ENCODE measurements around the gene APBB2.
A peak's percentile ranks its signal among the peaks of the same experiment; 100 is the strongest.

APBB2 gene

GRCh38 chr4:40990236-40990898 is 224.0 kb downstream of the APBB2 start:
- TF ChIP-seq, protein P1, sequence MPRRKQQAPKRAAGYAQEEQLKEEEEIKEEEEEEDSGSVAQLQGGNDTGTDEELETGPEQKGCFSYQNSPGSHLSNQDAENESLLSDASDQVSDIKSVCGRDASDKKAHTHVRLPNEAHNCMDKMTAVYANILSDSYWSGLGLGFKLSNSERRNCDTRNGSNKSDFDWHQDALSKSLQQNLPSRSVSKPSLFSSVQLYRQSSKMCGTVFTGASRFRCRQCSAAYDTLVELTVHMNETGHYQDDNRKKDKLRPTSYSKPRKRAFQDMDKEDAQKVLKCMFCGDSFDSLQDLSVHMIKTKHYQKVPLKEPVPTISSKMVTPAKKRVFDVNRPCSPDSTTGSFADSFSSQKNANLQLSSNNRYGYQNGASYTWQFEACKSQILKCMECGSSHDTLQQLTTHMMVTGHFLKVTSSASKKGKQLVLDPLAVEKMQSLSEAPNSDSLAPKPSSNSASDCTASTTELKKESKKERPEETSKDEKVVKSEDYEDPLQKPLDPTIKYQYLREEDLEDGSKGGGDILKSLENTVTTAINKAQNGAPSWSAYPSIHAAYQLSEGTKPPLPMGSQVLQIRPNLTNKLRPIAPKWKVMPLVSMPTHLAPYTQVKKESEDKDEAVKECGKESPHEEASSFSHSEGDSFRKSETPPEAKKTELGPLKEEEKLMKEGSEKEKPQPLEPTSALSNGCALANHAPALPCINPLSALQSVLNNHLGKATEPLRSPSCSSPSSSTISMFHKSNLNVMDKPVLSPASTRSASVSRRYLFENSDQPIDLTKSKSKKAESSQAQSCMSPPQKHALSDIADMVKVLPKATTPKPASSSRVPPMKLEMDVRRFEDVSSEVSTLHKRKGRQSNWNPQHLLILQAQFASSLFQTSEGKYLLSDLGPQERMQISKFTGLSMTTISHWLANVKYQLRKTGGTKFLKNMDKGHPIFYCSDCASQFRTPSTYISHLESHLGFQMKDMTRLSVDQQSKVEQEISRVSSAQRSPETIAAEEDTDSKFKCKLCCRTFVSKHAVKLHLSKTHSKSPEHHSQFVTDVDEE (CRISPR knock-in tag; IDR thresholded peaks at IDR 0.05): no peak
- TF ChIP-seq ZFP3 (CRISPR knock-in tag; IDR thresholded peaks at IDR 0.05): no peak
- TF ChIP-seq ISL1 (CRISPR knock-in tag; IDR thresholded peaks at IDR 0.05): 0 out of 2 replicates have a peak, but pooled peaks have one; percentile 10
- ATAC-seq: peak; percentile 89

- no peak for ATAC-seq
- TF ChIP-seq, protein P2, sequence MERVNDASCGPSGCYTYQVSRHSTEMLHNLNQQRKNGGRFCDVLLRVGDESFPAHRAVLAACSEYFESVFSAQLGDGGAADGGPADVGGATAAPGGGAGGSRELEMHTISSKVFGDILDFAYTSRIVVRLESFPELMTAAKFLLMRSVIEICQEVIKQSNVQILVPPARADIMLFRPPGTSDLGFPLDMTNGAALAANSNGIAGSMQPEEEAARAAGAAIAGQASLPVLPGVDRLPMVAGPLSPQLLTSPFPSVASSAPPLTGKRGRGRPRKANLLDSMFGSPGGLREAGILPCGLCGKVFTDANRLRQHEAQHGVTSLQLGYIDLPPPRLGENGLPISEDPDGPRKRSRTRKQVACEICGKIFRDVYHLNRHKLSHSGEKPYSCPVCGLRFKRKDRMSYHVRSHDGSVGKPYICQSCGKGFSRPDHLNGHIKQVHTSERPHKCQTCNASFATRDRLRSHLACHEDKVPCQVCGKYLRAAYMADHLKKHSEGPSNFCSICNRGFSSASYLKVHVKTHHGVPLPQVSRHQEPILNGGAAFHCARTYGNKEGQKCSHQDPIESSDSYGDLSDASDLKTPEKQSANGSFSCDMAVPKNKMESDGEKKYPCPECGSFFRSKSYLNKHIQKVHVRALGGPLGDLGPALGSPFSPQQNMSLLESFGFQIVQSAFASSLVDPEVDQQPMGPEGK (CRISPR knock-in tag; IDR thresholded peaks at IDR 0.05; ENCODE audit: borderline replicate concordance): no peak
Observed at GRCh38 chr4:40987151-40987550, 227.2 kb downstream of the APBB2 start.

DNA sequence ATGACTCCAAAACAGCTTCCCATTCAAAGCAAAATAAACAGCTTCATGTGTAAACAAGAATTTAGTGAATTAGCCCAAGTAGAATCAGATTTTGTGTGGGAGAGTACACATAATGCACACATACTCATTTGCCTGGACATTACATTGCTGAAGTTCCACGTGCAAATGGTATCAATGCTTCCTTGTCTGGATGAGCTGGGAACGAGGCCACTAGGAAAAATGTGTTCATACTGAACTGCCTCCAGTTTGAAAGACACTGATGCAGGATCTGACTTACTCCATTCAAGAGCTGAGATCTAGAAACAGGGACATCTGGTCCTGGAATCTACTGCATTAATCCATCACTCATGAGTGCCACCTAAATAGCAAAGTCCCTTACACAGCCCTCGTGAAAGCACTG is 228.0 kb downstream of the APBB2 start:
- TF ChIP-seq, protein P1 (CRISPR knock-in tag; IDR thresholded peaks at IDR 0.05): no peak
- TF ChIP-seq TCF4 (CRISPR knock-in tag; IDR thresholded peaks at IDR 0.05; ENCODE audit: borderline replicate concordance): no peak
- TF ChIP-seq ISL1 (CRISPR knock-in tag; IDR thresholded peaks at IDR 0.05): no peak
- no peak for ATAC-seq

DNA sequence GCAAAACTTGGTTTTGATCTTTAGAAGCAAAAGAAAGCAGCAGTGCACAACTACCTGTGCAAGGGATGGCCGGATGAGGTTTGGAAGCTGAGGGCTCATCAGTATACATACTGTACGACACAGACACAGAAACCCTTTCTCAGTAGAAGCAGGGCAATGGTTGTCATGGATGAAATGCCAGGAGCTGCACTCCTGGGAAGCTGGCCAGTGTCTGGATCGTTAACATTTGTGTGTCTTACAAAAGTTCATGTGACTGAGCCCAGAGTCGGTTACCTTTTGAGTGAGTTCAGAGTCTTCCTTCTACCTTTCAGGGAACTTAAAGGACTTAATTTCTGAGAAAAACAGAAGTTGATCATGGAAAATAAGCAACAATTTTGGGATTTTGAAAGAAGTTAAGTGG is 230.3 kb downstream of the APBB2 start:
- ATAC-seq: peak; percentile 50
- TF ChIP-seq ZFP3 (CRISPR knock-in tag; IDR thresholded peaks at IDR 0.05) (no peak), ZNF8 (CRISPR knock-in tag; IDR thresholded peaks at IDR 0.05) (no peak), ARNTL (CRISPR knock-in tag; IDR thresholded peaks at IDR 0.05; ENCODE audit: borderline replicate concordance, low read depth) (no peak), GLIS3 (CRISPR knock-in tag; IDR thresholded peaks at IDR 0.05) (no peak), TOX (CRISPR knock-in tag; IDR thresholded peaks at IDR 0.05; ENCODE audit: borderline replicate concordance) (no peak), ZNF70 (CRISPR knock-in tag; IDR thresholded peaks at IDR 0.05) (no peak), ESRRG (CRISPR knock-in tag; IDR thresholded peaks at IDR 0.05) (no peak)

DNA sequence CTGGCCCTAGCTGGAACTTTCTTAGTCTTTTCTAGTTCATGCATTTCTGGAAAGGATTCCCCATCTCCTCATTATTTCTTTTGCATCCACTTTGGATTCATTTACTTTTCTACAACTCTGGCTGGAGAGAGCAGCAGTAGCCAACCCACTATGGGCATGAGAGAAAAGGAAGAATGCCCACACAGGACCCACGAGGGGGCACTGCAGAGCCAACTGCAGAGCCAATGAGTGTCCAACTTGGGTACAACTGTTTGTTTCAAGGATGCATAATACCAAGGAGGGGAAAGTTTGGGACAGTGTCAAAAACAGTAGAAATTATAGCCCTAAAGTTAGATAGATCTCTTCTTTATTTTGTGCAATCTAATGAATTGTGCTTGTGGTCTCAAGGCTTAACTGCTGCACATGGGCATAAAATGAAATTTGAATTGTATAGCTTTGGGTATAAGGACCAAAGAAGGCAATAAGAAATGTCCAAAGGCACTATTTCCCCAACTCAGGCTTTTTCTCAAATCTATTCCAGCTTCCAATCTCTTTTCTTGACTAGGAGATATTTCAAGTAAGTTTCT is 233.9 kb downstream of the APBB2 start:
- ATAC-seq: peak; percentile 59
- TF ChIP-seq TCF4 (CRISPR knock-in tag; IDR thresholded peaks at IDR 0.05; ENCODE audit: borderline replicate concordance) (no peak), RARB (CRISPR knock-in tag; IDR thresholded peaks at IDR 0.05) (no peak), CSRNP3 (CRISPR knock-in tag; IDR thresholded peaks at IDR 0.05) (no peak), ZNF565 (CRISPR knock-in tag; conservative IDR thresholded peaks at IDR 0.05; ENCODE audit: low read depth) (no peak), ARNTL (CRISPR knock-in tag; IDR thresholded peaks at IDR 0.05; ENCODE audit: borderline replicate concordance, low read depth) (no peak), ZFP3 (CRISPR knock-in tag; IDR thresholded peaks at IDR 0.05) (no peak), ZC3H10 (CRISPR knock-in tag; IDR thresholded peaks at IDR 0.05) (no peak), ZFP30 (CRISPR knock-in tag; IDR thresholded peaks at IDR 0.05) (no peak), GLIS3 (CRISPR knock-in tag; IDR thresholded peaks at IDR 0.05) (no peak), ZNF70 (CRISPR knock-in tag; IDR thresholded peaks at IDR 0.05) (no peak), PPARA (CRISPR knock-in tag; IDR thresholded peaks at IDR 0.05; ENCODE audit: borderline replicate concordance) (no peak), OSR1 (CRISPR knock-in tag; IDR thresholded peaks at IDR 0.05) (no peak), SNAI2 (CRISPR knock-in tag; IDR thresholded peaks at IDR 0.05) (no peak)
- TF ChIP-seq, protein P2 (CRISPR knock-in tag; IDR thresholded peaks at IDR 0.05; ENCODE audit: borderline replicate concordance): no peak
- TF ChIP-seq, protein P1 (CRISPR knock-in tag; IDR thresholded peaks at IDR 0.05): no peak

Data from SK-N-SH treated with all-trans-retinoic acid at 6 μM for 48 hours (cell line).